ENCODE measurements around the gene HM13. TPM values are rescaled to one million over a fixed set of nuclear protein-coding genes. Genes with fewer than 3 reads are reported as not detected.

Gene HM13
- total and polyA plus RNA-seq, 2 of the 13 experiments (the other 11 are each of a cell fraction or from before 2014, with no cell fraction given) = 118 to 243 TPM

- TF ChIP-seq ZNF572 (CRISPR knock-in tag; IDR thresholded peaks at IDR 0.05) (peak; percentile 95; the same call in 1 of the 2 replicates), ZNF790 (CRISPR knock-in tag; IDR thresholded peaks at IDR 0.05; ENCODE audit: borderline replicate concordance) (peak; percentile 98), ETV6 (CRISPR knock-in tag; conservative IDR thresholded peaks at IDR 0.05) (peak; percentile 100), PRMT3 (CRISPR knock-in tag; IDR thresholded peaks at IDR 0.05; ENCODE audit: borderline replicate concordance, low read depth) (peak; percentile 96; the same call in 1 of the 2 replicates), ZNF251 (CRISPR knock-in tag; IDR thresholded peaks at IDR 0.05) (no peak), NR1H2 (CRISPR knock-in tag; IDR thresholded peaks at IDR 0.05; ENCODE audit: borderline replicate concordance, low read depth) (peak; percentile 95), ELF3 (CRISPR knock-in tag; IDR thresholded peaks at IDR 0.05) (peak; percentile 99), ZFP1 (CRISPR knock-in tag; IDR thresholded peaks at IDR 0.05) (peak; percentile 97; the same call in 1 of the 2 replicates), TOPORS (CRISPR knock-in tag; IDR thresholded peaks at IDR 0.05) (peak; percentile 95; the same call in 1 of the 2 replicates), NFKB2 (CRISPR knock-in tag; IDR thresholded peaks at IDR 0.05; ENCODE audit: borderline replicate concordance) (peak; percentile 99), SRF (IDR thresholded peaks at IDR 0.05; ENCODE audit: low read depth, low read length) (no peak), MXD4 (CRISPR knock-in tag; IDR thresholded peaks at IDR 0.05) (peak; percentile 97), CBX5 (CRISPR knock-in tag; IDR thresholded peaks at IDR 0.05; ENCODE audit: borderline replicate concordance) (peak; percentile 93; the same call in 1 of the 2 replicates), TERF1 (CRISPR knock-in tag; IDR thresholded peaks at IDR 0.05) (peak; percentile 92; the same call in 1 of the 2 replicates), MEIS2 (CRISPR knock-in tag; IDR thresholded peaks at IDR 0.05) (peak; percentile 98), HMGA1 (CRISPR knock-in tag; conservative IDR thresholded peaks at IDR 0.05) (no peak), ATF7-NPFF (CRISPR knock-in tag; IDR thresholded peaks at IDR 0.05; ENCODE audit: low read depth) (peak; percentile 99), MEIS1 (CRISPR knock-in tag; IDR thresholded peaks at IDR 0.05; ENCODE audit: borderline replicate concordance) (peak; percentile 99), ZNF746 (CRISPR knock-in tag; IDR thresholded peaks at IDR 0.05) (peak; percentile 100), AHR (CRISPR knock-in tag; IDR thresholded peaks at IDR 0.05) (peak; percentile 94), PCBP2 (optimal IDR thresholded peaks at IDR 0.05; ENCODE audit: low read depth, low read length, poor library complexity, severe bottlenecking) (no peak), NCOA1 (CRISPR knock-in tag; IDR thresholded peaks at IDR 0.05) (peak; percentile 100), ZNF354B (CRISPR knock-in tag; IDR thresholded peaks at IDR 0.05) (peak; percentile 93), RELA (CRISPR knock-in tag; IDR thresholded peaks at IDR 0.05) (peak; percentile 98), ARNTL (CRISPR knock-in tag; IDR thresholded peaks at IDR 0.05) (peak; percentile 99), SOX6 (IDR thresholded peaks at IDR 0.05) (no peak), SOX6 (CRISPR knock-in tag; IDR thresholded peaks at IDR 0.05) (peak; percentile 99), HNRNPH1 (optimal IDR thresholded peaks at IDR 0.05; ENCODE audit: low read depth, low read length) (peak; percentile 42)
- TF ChIP-seq, protein P1, sequence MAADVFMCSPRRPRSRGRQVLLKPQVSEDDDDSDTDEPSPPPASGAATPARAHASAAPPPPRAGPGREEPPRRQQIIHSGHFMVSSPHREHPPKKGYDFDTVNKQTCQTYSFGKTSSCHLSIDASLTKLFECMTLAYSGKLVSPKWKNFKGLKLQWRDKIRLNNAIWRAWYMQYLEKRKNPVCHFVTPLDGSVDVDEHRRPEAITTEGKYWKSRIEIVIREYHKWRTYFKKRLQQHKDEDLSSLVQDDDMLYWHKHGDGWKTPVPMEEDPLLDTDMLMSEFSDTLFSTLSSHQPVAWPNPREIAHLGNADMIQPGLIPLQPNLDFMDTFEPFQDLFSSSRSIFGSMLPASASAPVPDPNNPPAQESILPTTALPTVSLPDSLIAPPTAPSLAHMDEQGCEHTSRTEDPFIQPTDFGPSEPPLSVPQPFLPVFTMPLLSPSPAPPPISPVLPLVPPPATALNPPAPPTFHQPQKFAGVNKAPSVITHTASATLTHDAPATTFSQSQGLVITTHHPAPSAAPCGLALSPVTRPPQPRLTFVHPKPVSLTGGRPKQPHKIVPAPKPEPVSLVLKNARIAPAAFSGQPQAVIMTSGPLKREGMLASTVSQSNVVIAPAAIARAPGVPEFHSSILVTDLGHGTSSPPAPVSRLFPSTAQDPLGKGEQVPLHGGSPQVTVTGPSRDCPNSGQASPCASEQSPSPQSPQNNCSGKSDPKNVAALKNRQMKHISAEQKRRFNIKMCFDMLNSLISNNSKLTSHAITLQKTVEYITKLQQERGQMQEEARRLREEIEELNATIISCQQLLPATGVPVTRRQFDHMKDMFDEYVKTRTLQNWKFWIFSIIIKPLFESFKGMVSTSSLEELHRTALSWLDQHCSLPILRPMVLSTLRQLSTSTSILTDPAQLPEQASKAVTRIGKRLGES (CRISPR knock-in tag; IDR thresholded peaks at IDR 0.05; ENCODE audit: borderline replicate concordance) = peak; percentile 87; the same call in 1 of the 2 replicates
Observed at GRCh38 chr20:31608251-31608945, 94.2 kb downstream of the HM13 start (continued).

Measured in HepG2 (cell line).